Measurements from ENCODE around the gene SASH1. TPM values are rescaled to one million over a fixed set of nuclear protein-coding genes. Genes with fewer than 3 reads are reported as not detected.
A peak's percentile ranks its signal among the peaks of the same experiment; 100 is the strongest.

Gene SASH1
- total and polyA plus RNA-seq, 2 of the 8 experiments (the other 6 are each of a cell fraction or from before 2014, with no cell fraction given), result 6.0 to 20.2 TPM

GRCh38 chr6:148440877-148441453, 98.3 kb downstream of the SASH1 start:
- Histone ChIP-seq H3K9me3 (ENCODE audit: insufficient read depth in 2 of 2, low read depth in 1 of 2, low read length in 1 of 2) (no peaks in the 10 kb centered on the region), H3K56ac (replicated peaks; ENCODE audit: insufficient read length, low read depth, low read length) (no peak overlapping the region), H2BK5ac (ENCODE audit: low read depth, low read length) (0 out of 2 replicates have a peak overlapping the region, but pooled peaks have one; percentile 26), H4K20me1 (replicated peaks in 1 of 2; ENCODE audit: control insufficient read depth in 1 of 2, insufficient read depth in 2 of 2, low read length in 2 of 2) (no peaks in the 10 kb centered on the region), H4K8ac (ENCODE audit: extremely low read depth, insufficient read depth, low read length) (no peak overlapping the region), H2BK120ac (replicated peaks; ENCODE audit: low read depth, low read length) (no peak overlapping the region), H4K5ac (ENCODE audit: insufficient read length, low read depth, low read length) (no peak overlapping the region), H3K27me3 (replicated peaks in 1 of 4; ENCODE audit: control insufficient read depth in 3 of 4, extremely low read depth in 1 of 4, insufficient read depth in 3 of 4, low read length in 3 of 4) (no peaks in the 10 kb centered on the region), H3K14ac (ENCODE audit: insufficient read length) (no peak overlapping the region), H3K4me1 (replicated peaks in 1 of 4; ENCODE audit: control insufficient read depth in 3 of 4, insufficient read depth in 4 of 4, low read length in 3 of 4) (peaks cover 0 to 16% (median 11%) of the 10 kb centered on the region in 4 experiments; a peak in 3 of 7 replicates), H2BK20ac (ENCODE audit: low read length) (no peak overlapping the region), H3K4me3 (ENCODE audit: extremely low read depth in 1 of 4, insufficient read depth in 2 of 4, low read depth in 3 of 4, low read length in 4 of 4) (no peak overlapping the region), H3K4me2 (ENCODE audit: insufficient read depth in 1 of 2, low read depth in 2 of 2, low read length in 2 of 2) (no peak overlapping the region), H3K79me2 (ENCODE audit: control insufficient read depth in 1 of 2, insufficient read depth in 2 of 2, low read length in 2 of 2) (peaks cover 0 to 8% of the 10 kb centered on the region in 2 experiments; a peak in 2 of 4 replicates), H3K23ac (ENCODE audit: insufficient read length) (no peak overlapping the region), H3K4ac (replicated peaks; ENCODE audit: insufficient read length, low read depth, low read length) (no peak overlapping the region), H3K23me2 (ENCODE audit: low read depth, low read length) (0 out of 2 replicates have a peak, but pooled peaks cover 2% of the 10 kb centered on the region), H2AFZ (ENCODE audit: low read length) (no peak overlapping the region), H3K36me3 (ENCODE audit: control insufficient read depth in 2 of 4, insufficient read depth in 4 of 4, low read length in 3 of 4) (peaks cover 0 to 3% (median 0%) of the 10 kb centered on the region in 4 experiments; a peak in 2 of 8 replicates), H2AK5ac (ENCODE audit: low read depth, low read length) (peak overlapping the region; percentile 92; the same call in 1 of the 2 replicates), H4K91ac (replicated peaks; ENCODE audit: insufficient read length, low read length) (no peak overlapping the region), H2BK15ac (ENCODE audit: low read length) (no peak overlapping the region), H2BK12ac (ENCODE audit: low read depth, low read length) (no peak overlapping the region), H3K18ac (ENCODE audit: extremely low read depth, low read length) (no peak overlapping the region), H3K27ac (ENCODE audit: low read depth, low read length) (no peak overlapping the region), H3K79me1 (ENCODE audit: low read depth, low read length) (no peaks in the 10 kb centered on the region; the same call in 1 of the 2 replicates), H3K9ac (replicated peaks in 1 of 4; ENCODE audit: extremely low read depth in 1 of 4, low read depth in 3 of 4, low read length in 3 of 4) (no peak overlapping the region)
- POLR2A ChIA-PET (ENCODE audit: partially characterized antibody), result interaction anchor here (1.0 to 1.1 kb wide), 2 partner anchors 32 to 158 kb away, joined by 3 read pairs; no protein-coding TSS in a partner anchor
- CTCF ChIA-PET (ENCODE audit: partially characterized antibody), result interaction anchor here (1.2 kb wide), 1 partner anchor 13 kb away, joined by 4 read pairs; no protein-coding TSS in a partner anchor
- WGBS, 2 experiments (ENCODE audit: extremely low coverage in 1 of 2, insufficient coverage in 1 of 2, insufficient read length in 1 of 2, insufficient replicate concordance in 2 of 2, low coverage in 1 of 2, low lambda C conversion rate in 2 of 2, missing lambda C conversion rate in 1 of 2), result 87% methylated on average over 9 of the region's 9 CpGs; no CpG with 5 or more reads in 1 of the 2 experiments
- TF ChIP-seq RXRA (IDR thresholded peaks at IDR 0.05; ENCODE audit: insufficient read depth, low read depth, low read length) (no peak), TEAD4 (IDR thresholded peaks at IDR 0.05; ENCODE audit: low read depth, low read length) (peak; percentile 74), CEBPB (IDR thresholded peaks at IDR 0.05; ENCODE audit: low read depth, low read length) (peak; percentile 47; the same call in 1 of the 2 replicates)
- DNase-seq (ENCODE audit: low read depth in 1 of 2, low spot score in 2 of 2) (peak in 1 of 2 experiments; percentile 33), FAIRE-seq (no peak)

Data from H1 (cell line).